Colonic mucosa (tissue), 4 donors: ENCODE results near the gene CERS6. TPM values are rescaled to one million over a fixed set of nuclear protein-coding genes. Genes with fewer than 3 reads are reported as not detected.

ENCODE experiments used
- DNase-seq: peaks from one replicate; pipeline ENCODE4 v3.0.0-alpha.2; 2020
- H3K27ac ChIP-seq: fragments of 200-600 bp; one replicate; pipeline ENCODE4 v1.8.0; 2021
- H3K27me3 ChIP-seq: fragments of 200-600 bp; one replicate; pipeline ENCODE4 v1.8.0; 2021
- H3K36me3 ChIP-seq: fragments of 200-600 bp; one replicate; pipeline ENCODE4 v1.8.0; 2021
- H3K4me1 ChIP-seq: fragments of 200-600 bp; one replicate; pipeline ENCODE4 v1.8.0; 2021; ENCODE audit warnings: mild to moderate bottlenecking
- H3K4me3 ChIP-seq: fragments of 200-600 bp; one replicate; pipeline ENCODE4 v1.8.0; 2021
- H3K9ac ChIP-seq, 2 donors: one replicate each; pipeline ENCODE4 v1.7.0; 2013; ENCODE audit warnings: control low read depth in 2 of 2, low read depth in 2 of 2, low read length in 2 of 2
- H3K9me3 ChIP-seq: fragments of 200-600 bp; one replicate; pipeline ENCODE4 v1.8.0; 2021
- intact Hi-C: fragments of 100-400 bp; cut with DNase I; formaldehyde crosslinking; loops from one replicate; pipeline ENCODE4 v1.14.1; 2022
- total RNA-seq, 2 donors: library from RNA; stranded (reverse); fragmentation: NEBNext Ultra II Directional in 1 of 2; extraction: Animal tissue kit (Norgen Biotek cat#: 25700) in 1 of 2; gene quantifications; one replicate each; pipeline ENCODE4 v1.2.1, GENCODE V29; 2021
- TF ChIP-seq, protein P1 (sequence below): fragments of 200-600 bp; IDR thresholded peaks from one replicate; pipeline ENCODE4 v1.8.0; 2022; ENCODE audit warnings: antibody characterized with exemption, mild to moderate bottlenecking
- donor health status: healthy.
- donor health status: DM: no; HTN: no; CAD: no.
- donor health status: DM: no; HTN: no; CAD: no.

Gene CERS6
- total RNA-seq, 2 donors from 2014 or later: 56.7 to 75.9 TPM

GRCh38 chr2:168555283-168555682, 99.2 kb downstream of the CERS6 start:
- Histone ChIP-seq H3K9ac (no peak overlapping the region), H3K36me3 (no peaks in the 10 kb centered on the region), H3K27me3 (no peaks in the 10 kb centered on the region), H3K4me3 (no peak overlapping the region), H3K9me3 (no peaks in the 10 kb centered on the region), H3K27ac (no peak overlapping the region), H3K4me1 (no peaks in the 10 kb centered on the region)
- DNase-seq: no peak
- intact Hi-C loops: no loop called here
- TF ChIP-seq, protein P1, sequence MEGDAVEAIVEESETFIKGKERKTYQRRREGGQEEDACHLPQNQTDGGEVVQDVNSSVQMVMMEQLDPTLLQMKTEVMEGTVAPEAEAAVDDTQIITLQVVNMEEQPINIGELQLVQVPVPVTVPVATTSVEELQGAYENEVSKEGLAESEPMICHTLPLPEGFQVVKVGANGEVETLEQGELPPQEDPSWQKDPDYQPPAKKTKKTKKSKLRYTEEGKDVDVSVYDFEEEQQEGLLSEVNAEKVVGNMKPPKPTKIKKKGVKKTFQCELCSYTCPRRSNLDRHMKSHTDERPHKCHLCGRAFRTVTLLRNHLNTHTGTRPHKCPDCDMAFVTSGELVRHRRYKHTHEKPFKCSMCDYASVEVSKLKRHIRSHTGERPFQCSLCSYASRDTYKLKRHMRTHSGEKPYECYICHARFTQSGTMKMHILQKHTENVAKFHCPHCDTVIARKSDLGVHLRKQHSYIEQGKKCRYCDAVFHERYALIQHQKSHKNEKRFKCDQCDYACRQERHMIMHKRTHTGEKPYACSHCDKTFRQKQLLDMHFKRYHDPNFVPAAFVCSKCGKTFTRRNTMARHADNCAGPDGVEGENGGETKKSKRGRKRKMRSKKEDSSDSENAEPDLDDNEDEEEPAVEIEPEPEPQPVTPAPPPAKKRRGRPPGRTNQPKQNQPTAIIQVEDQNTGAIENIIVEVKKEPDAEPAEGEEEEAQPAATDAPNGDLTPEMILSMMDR: no peak

GRCh38 chr2:168559187-168559586, 103.1 kb downstream of the CERS6 start:
- peak; percentile 50 for DNase-seq
- no peak overlapping the region for H3K4me3 ChIP-seq
- H3K27me3 ChIP-seq: no peaks in the 10 kb centered on the region
- no peaks in the 10 kb centered on the region for H3K4me1 ChIP-seq
- TF ChIP-seq, protein P1: no peak
- no peak overlapping the region for H3K9ac ChIP-seq
- no peak overlapping the region for H3K27ac ChIP-seq
- no peaks in the 10 kb centered on the region for H3K36me3 ChIP-seq
- H3K9me3 ChIP-seq: no peaks in the 10 kb centered on the region
- intact Hi-C loops: no loop called here

- intact Hi-C loops: no loop called here
- Histone ChIP-seq H3K27ac (no peak overlapping the region), H3K4me1 (no peaks in the 10 kb centered on the region), H3K9me3 (no peaks in the 10 kb centered on the region), H3K27me3 (no peaks in the 10 kb centered on the region), H3K4me3 (no peak overlapping the region), H3K9ac (no peak overlapping the region), H3K36me3 (no peaks in the 10 kb centered on the region)
- TF ChIP-seq, protein P1: no peak
- DNase-seq: no peak
These were observed 104.9 kb downstream of the CERS6 start for GRCh38 chr2:168560817-168561499.

- Histone ChIP-seq H3K36me3 (no peaks in the 10 kb centered on the region), H3K4me3 (no peak overlapping the region), H3K27ac (no peak overlapping the region), H3K9ac (no peak overlapping the region), H3K4me1 (no peaks in the 10 kb centered on the region), H3K27me3 (no peaks in the 10 kb centered on the region), H3K9me3 (no peaks in the 10 kb centered on the region)
- TF ChIP-seq, protein P1: no peak
- no peak for DNase-seq
- intact Hi-C loops: no loop called here
These were observed 105.9 kb downstream of the CERS6 start for GRCh38 chr2:168561991-168562390.

DNA sequence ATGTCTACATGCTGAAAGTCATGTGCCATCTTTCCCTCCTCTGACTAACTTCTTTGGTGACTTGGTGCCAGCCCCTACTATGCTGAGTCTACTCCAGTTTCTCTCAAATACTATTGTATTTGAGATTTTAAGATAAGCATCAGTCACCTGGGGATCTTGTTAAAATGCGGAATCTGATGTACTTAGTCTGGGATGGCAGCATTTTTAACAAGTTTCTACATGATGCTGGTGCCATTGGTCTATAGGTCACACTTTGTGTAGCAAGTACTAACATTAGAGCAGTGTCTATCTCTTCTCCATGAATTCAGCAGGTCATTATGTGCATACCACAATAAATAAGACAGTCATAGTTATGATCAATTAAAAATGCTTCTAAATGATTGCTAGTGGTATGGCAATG, 106.9 kb downstream of the CERS6 start:
- Histone ChIP-seq H3K27me3 (no peaks in the 10 kb centered on the region), H3K36me3 (no peaks in the 10 kb centered on the region), H3K4me3 (no peak overlapping the region), H3K9ac (no peak overlapping the region), H3K27ac (no peak overlapping the region), H3K4me1 (no peaks in the 10 kb centered on the region), H3K9me3 (no peaks in the 10 kb centered on the region)
- TF ChIP-seq, protein P1: no peak
- DNase-seq: no peak
- intact Hi-C loops: no loop called here
